GF-D8 (cell line): Measurements from ENCODE around the gene ZMPSTE24.
A peak's percentile ranks its signal among the peaks of the same experiment; 100 is the strongest.
"Not testable (repeated sequence)": the region's sequence is repeated elsewhere in the genome, so short reads cannot be mapped to it uniquely, and the experiment has no call there.

Source experiments
- DNase-seq: peaks from one replicate; lab custom pipeline; 2025; lab: John Stamatoyannopoulos, UW

Gene ZMPSTE24

DNA sequence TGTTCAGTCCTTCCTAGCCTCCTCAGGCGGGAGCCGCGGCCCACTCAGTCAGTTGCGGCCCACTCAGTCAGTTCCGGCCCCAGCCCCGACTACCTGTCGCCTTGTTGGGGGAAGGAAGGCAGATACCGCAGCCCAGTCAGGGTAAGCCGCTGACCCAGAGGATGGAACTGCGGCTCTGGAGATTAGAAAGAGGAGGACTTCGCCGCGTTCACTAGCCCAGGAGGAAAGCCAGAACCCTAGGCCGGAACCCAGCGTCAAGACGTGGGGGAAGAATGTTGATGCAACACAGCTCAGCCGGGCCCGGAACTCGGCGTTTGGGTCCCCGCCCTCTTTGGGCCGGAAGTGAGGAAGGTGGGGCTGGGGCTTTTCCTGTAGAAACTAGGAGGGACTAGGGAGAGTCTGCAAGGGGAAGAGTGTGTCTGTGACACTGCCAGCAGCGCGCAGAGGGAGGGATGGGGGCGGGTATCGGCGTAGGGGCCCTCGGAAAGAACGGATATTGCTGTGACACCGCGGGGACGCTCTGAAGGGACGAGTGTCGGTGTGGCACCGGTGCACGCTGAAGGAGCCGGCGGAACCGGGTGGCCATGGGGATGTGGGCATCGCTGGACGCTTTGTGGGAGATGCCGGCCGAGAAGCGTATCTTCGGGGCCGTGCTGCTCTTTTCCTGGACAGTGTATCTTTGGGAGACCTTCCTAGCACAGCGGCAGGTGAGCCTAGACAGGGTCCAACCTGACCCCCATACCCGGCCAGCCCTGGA, at the start of gene ZMPSTE24:
ZMPSTE24 (plus strand) TSS at position 549 of the 757 bp plus-strand sequence; CDS start at position 585, 36 bp downstream.
- DNase-seq, result peak; percentile 91

DNA sequence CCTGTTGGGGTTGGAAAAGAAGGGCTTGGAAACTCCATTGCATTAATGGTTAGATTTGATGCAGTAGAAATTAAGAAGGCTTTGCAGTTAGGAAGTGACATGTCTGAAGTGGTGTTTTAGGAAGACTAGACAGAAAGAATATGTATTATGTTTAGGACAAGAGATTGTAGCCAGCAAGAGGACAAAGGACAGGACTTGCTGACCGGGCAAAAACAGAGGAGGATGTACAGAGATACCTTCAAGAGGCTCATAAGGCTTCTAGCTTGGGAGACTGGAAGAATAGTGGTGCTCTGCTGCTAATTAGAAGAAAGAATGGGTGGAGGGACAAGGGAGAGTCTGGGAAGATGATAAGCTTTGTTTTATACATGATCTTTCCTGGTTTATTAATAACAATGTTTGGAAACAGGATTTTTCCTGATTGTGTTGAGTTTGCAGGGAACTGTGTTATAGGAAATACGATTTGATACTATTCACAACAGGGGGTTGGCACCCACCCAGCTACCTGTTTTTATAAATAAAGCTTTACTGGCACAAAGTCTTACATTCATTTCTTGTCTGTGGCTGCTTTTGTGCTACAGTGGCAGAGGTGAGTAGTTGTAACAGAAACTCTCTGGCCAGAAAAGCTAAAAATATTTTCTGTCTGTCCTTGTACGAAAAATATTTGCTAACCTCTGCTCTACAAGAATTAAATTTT, 47.4 kb upstream of the ZMPSTE24 start:
- DNase-seq, result no peak

DNA sequence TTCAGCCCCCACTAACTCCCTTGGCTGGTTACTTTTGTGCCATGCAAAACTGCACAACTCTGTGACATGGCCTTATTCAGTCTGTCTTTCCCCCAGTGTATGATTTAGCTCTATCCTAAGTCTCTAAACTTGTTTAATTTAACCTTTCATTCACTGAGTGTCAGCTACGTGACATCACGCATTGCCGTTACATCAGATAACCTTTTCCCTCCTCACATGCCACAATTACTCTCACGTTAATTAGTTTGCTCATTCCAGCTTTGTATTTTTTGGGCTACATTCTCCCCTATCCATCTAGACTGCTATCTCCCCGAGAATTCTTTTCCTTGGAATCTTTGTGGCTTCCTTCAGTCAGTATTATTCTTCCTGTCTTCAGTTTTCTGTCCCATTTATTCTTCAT, 39.7 kb upstream of the ZMPSTE24 start:
- no peak for DNase-seq

- DNase-seq, result not testable (repeated sequence)
These were observed 36.5 kb upstream of the ZMPSTE24 start for GRCh38 chr1:40221471-40221905.

DNA sequence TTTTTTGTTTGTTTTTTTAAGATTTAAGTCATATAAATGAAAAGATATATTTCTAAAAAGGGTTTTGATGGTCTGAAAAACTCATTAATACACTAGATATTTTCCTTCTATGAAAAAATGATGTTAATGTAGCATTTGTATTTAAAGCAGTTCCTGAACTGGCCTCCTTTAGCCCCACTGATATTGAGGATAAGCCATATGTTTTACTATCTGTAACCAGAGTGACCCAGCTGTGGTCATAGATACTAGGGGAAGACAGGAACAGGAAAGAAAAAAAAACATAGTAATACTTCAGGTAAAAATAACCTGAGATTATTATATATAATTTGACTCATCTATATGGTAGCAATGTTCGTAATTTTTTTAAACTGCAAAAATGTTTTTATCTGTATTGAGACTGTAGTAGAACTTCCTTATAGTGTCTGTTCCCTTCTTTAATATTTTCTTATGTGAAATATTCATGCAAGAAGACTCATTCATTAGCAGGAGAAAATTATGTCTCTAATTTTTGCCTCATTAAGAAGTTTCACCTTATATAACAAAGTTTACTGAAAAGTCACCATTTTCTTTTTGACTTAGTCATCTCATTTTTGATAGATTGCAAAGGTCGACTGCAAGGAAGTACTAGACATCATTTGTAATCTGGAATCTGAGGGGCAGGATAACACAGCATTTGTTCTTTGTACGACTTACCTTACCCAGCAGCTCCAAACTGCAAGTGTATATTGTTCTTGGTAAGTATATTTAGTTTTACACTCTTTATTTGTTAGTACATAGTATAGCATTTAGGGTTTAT, 35.9 kb upstream of the ZMPSTE24 start:
- no peak for DNase-seq

DNA sequence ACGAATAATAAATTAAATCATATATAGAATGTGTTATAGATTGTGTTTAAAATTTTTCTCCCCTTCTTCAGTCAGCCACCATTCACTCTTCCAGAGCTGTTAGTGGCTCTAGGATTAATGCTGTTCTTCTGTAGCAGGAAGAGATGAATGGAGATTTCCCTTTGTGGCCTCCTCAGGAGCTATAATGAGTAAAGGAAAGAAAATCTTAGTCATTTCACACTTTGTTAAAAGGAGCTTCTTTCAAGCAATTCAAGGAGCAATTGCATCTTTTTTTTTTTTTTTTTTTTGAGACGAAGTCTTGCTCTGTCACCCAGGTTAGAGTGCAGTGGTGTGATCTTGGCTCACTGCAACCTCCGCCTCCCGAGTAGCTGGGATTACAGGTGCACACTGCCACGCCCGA, 34.0 kb upstream of the ZMPSTE24 start:
- no peak for DNase-seq

GRCh38 chr1:40226192-40226591, 31.8 kb upstream of the ZMPSTE24 start:
- DNase-seq, result no peak

DNA sequence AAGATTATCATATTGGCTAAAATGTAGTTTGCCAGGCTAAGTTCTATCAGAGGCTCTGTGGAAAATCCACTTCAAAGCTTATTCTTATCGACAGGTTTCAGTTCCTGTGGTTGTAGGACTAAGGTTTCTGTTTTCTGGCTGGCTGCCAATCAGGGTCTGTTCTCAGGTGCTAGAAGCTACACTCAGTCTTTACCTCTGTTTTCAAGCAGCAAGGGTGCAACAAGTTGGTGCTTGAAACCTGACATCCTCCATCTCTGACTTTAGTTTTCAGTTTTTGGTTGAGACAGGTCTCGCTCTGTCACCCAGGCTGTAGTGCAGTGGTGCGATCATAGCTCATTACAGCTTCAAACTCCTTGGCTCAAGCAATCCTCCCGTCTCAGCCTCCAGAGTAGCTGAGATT, 25.6 kb upstream of the ZMPSTE24 start:
- no peak for DNase-seq

DNA sequence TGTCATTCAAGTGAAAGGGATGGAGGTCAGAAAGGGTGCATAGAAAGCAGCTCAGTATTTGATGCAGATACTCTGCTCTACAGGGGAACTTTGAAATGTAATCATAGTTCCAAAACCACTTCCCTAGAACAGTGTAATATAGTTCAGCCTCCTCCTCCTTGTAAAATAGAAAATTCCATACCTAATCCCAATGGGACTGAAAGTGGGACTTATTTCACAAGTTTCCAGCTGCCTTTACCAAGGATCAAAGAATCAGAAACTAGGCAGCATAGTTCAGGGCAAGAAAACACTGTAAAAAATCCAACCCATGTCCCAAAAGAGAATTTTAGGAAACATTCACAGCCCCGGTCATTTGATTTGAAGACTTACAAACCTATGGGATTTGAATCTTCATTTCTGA, 18.4 kb upstream of the ZMPSTE24 start:
- no peak for DNase-seq

DNA sequence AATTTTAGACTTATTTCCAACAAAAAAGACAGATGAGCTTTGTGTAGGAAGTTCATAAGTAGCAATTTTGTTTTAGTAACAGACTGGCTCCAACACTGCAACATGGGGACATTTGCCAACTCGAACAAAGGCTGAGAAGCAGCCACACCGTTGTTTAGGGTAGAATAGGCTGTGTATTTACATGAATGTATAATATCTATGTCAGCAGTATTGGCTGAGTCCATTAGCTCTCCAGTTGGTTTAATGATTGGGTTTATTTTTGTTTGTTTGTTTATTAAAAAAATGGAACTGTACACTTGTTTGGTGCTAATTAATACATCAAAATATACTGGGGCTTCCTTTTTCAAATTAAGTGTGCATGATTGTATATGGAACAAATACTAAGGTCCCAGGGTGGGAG, 17.6 kb upstream of the ZMPSTE24 start:
- DNase-seq, result no peak

DNA sequence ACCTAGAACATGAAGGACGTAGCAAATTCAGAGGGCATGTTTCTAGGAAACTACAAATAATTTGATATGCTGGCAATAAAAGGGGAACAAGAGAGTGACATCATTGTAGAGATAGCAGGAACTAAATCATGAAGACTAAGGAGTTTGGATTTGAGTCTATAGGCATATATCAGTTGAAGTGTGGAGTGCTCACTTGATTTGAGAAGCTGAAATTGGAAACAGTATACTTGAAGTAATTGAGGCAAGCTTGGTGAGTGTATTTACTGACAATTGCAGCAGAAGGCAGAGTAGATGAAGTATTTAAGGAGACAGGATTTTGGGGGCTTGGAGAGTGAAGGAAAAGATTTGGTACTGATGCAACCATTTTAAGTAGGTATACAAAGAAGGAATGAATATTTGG, 16.7 kb upstream of the ZMPSTE24 start:
- no peak for DNase-seq

GRCh38 chr1:40243351-40243750, 14.7 kb upstream of the ZMPSTE24 start:
- no peak for DNase-seq

DNA sequence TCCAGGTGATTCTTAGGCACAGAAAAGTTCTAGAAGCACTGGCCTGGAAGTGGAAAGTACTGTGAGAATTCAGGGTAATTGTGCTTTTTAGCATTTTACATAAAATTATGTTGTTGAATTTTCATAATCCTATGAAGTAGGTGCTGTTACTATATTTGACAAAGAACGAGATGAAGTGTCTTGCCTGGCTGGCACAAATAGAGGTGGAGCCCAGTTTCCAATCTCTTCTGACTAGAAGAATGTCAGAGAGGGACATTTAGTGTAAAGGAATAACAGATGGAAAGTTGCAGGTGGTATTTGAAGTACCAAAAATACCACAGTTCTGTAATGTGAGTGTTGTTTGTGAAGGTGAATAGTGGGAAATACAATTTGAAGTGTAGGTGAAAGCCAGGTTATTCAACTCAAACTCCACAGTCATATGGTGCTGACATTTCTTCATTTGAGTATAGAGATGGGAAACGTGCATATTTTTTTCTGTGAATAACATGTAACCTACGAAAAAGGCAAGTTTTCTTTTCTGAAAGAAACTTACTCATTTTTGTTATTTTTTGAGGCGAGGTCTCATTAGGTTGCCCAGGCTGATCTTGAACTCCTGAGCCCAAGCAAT, 13.8 kb upstream of the ZMPSTE24 start:
- DNase-seq, result no peak

DNA sequence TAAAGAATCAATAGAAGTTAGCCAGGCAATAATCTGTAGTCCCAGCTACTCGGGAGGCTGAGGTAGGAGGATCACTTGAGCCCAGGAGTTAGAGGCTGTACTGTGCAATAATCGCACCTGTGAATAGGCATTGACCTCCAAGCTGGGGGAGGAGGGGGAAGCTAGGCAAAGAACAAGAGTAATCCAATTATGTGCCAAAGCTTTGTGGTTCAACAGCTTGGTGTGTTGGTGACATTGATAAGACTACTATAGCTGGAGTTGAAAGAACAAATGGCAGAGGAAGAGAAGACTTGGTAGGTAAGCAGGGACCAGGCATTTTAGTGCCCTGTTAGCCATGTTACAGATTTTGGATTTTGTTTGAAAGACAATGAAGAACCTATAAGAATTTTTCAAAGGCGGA, 12.3 kb upstream of the ZMPSTE24 start:
- no peak for DNase-seq

- DNase-seq, result no peak
These were observed 10.4 kb upstream of the ZMPSTE24 start, which contains the start of gene TMCO2 for GRCh38 chr1:40247655-40248054. TSS of gene TMCO2 (plus strand) at chr1:40247937. CDS start at chr1:40247994, 57 bp downstream.

GRCh38 chr1:40248412-40248811, 9.6 kb upstream of the ZMPSTE24 start:
- DNase-seq, result no peak

- DNase-seq, result no peak
These were observed 6.6 kb upstream of the ZMPSTE24 start for GRCh38 chr1:40251456-40251855.

- DNase-seq, result no peak
These were observed 5.4 kb upstream of the ZMPSTE24 start for GRCh38 chr1:40252601-40253000.

DNA sequence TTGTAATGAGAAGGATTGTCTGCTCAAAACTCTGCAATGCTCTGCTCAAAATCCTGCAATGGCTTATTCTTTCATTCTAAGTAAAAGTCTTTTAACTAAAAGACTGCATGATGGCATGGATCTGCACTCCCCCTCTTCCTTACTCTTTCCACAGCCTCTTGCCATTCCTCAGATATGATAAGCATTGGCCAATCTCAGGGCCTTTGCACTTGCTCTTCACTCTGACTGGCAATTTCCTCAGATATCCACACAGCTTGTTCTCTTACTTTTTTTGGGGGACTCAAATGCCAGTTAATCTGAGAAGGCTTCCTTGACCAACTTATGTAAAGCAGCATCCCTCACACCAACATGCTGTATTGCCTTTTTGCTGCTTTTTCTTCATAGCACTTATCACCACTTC, 2.8 kb upstream of the ZMPSTE24 start:
- no peak for DNase-seq

GRCh38 chr1:40256401-40257084, 1.5 kb upstream of the ZMPSTE24 start:
- no peak for DNase-seq

- DNase-seq, result no peak
These were observed 736 bp upstream of the ZMPSTE24 start for GRCh38 chr1:40257313-40257687.

- DNase-seq, result no peak
These were observed 371 bp downstream of the ZMPSTE24 start for GRCh38 chr1:40258445-40258769.
